ENCODE results near the gene FAM169A. TPM values are rescaled to one million over a fixed set of nuclear protein-coding genes. Genes with fewer than 3 reads are reported as not detected.
"Not testable (repeated sequence)": the region's sequence is repeated elsewhere in the genome, so short reads cannot be mapped to it uniquely, and the experiment has no call there.

Gene FAM169A
- total and polyA plus RNA-seq, 4 donors: 0.13 to 2.2 (median 0.63) TPM

DNA sequence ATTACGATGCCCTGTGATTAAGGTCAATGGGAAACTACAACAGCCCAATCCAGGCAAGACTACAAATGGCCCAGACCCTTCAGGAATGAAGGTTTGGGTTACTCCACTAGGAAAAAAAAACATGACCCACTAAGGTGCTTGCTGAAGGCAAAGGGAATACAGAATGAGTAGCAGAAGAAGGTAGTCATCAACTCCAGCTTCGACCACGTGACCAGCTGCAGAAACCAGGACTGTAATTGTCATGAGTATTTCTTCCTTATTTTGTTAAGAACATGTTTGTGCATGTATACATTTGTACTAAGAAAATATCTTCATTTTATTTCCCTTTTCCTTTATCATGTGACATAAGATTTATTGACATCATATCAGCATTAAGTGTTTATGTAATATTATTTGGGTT lies 74.5 kb downstream of the FAM169A start:
- H3K4me1 ChIP-seq (ENCODE audit: control insufficient read depth in 1 of 2, insufficient read depth in 2 of 2, low read length in 2 of 2); H3K9me3 ChIP-seq (ENCODE audit: control insufficient read depth, low read length); intact Hi-C loops (cut with DNase I); H3K36me3 ChIP-seq (ENCODE audit: control insufficient read depth in 1 of 2, insufficient read depth in 2 of 2, low read length in 1 of 2); H3K27me3 ChIP-seq (ENCODE audit: control insufficient read depth in 1 of 2, insufficient read depth in 2 of 2, low read length in 1 of 2); H3K27ac ChIP-seq (ENCODE audit: low read depth in 1 of 2, low read length in 2 of 2); ATAC-seq (ENCODE audit: low FRiP score); DNase-seq; H3K4me3 ChIP-seq (ENCODE audit: low read length in 2 of 2): not testable (repeated sequence)
- 94 to 99% methylated on average over 3 of the region's 3 CpGs for WGBS, 2 donors

DNA sequence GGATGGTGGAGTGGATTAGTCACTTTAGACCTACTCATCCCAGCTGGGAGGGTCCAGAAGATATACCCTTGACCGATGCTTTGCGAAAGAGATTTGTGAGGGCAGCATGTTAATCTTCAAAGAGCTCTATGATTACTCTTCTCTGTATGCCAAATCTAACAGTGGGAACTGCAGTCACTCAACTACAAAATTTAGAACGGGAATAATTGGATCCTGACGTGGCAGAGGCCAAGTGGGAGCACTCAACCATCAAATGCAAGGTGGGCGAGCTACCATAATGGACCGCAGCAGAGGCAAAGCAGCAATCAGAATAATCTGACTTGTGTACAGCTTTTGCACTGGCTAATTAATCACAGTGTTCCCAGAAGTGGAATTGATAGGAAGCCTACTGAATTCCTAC lies 78.8 kb downstream of the FAM169A start:
- 96 to 98% methylated on average over 6 of the region's 6 CpGs for WGBS, 2 donors
- H3K27me3 ChIP-seq (ENCODE audit: control insufficient read depth in 1 of 2, insufficient read depth in 2 of 2, low read length in 1 of 2): no peaks in the 10 kb centered on the region
- no peaks in the 10 kb centered on the region for H3K9me3 ChIP-seq (ENCODE audit: control insufficient read depth, low read length)
- intact Hi-C loops (cut with DNase I): no loop called here
- no peak overlapping the region for H3K4me3 ChIP-seq (ENCODE audit: low read length in 2 of 2)
- H3K4me1 ChIP-seq (ENCODE audit: control insufficient read depth in 1 of 2, insufficient read depth in 2 of 2, low read length in 2 of 2): no peaks in the 10 kb centered on the region
- no peak for DNase-seq
- H3K36me3 ChIP-seq (ENCODE audit: control insufficient read depth in 1 of 2, insufficient read depth in 2 of 2, low read length in 1 of 2): no peaks in the 10 kb centered on the region
- no peak for ATAC-seq (ENCODE audit: low FRiP score)
- H3K27ac ChIP-seq (ENCODE audit: low read depth in 1 of 2, low read length in 2 of 2): no peak overlapping the region

DNA sequence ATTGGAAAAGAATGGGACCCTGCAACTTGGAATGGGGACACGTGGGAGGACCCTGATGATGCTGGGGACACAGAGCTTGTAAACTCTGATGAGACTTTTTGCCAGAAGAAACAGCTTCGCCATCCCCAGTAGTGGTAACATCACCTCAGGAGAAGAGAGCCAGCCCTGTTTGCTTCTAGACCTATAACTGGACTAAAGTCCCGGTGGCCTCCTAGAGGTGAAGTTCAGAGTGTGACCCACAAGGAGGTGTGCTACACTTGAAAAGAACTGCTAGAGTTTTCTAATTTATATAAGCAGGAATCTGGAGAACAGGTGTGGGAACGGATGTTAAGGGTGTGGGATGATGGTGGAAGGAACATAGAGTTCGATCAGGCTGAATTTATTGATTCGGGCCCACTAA lies 79.3 kb downstream of the FAM169A start:
- H3K4me1 ChIP-seq (ENCODE audit: control insufficient read depth in 1 of 2, insufficient read depth in 2 of 2, low read length in 2 of 2): no peaks in the 10 kb centered on the region
- H3K9me3 ChIP-seq (ENCODE audit: control insufficient read depth, low read length): no peaks in the 10 kb centered on the region
- DNase-seq: no peak
- no peak for ATAC-seq (ENCODE audit: low FRiP score)
- H3K36me3 ChIP-seq (ENCODE audit: control insufficient read depth in 1 of 2, insufficient read depth in 2 of 2, low read length in 1 of 2): no peaks in the 10 kb centered on the region
- no peaks in the 10 kb centered on the region for H3K27me3 ChIP-seq (ENCODE audit: control insufficient read depth in 1 of 2, insufficient read depth in 2 of 2, low read length in 1 of 2)
- H3K4me3 ChIP-seq (ENCODE audit: low read length in 2 of 2): no peak overlapping the region
- 95 to 96% methylated on average over 6 of the region's 6 CpGs for WGBS, 2 donors
- intact Hi-C loops (cut with DNase I): no loop called here
- H3K27ac ChIP-seq (ENCODE audit: low read depth in 1 of 2, low read length in 2 of 2): no peak overlapping the region

DNA sequence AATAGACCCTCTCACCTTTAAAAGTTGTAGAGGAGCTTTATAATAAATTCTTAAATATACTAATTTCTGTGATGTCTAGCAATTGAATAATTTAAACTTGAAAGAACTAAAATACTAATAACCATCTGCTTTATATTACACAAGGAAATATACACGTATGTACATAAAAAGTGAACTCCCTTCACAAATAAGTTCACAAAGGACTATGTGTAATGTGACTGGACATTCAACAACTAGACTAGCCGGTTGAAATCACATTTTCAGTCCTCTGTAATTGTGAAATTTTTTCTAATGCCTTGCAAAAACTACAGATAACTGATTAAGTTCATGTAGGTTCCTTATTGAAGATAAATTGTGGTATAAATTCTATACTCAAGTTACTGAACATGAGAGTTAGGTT lies 87.6 kb downstream of the FAM169A start:
- Histone ChIP-seq H3K36me3 (ENCODE audit: control insufficient read depth in 1 of 2, insufficient read depth in 2 of 2, low read length in 1 of 2) (peaks cover 2 to 3% of the 10 kb centered on the region in 2 donors), H3K27me3 (ENCODE audit: control insufficient read depth in 1 of 2, insufficient read depth in 2 of 2, low read length in 1 of 2) (no peaks in the 10 kb centered on the region), H3K9me3 (ENCODE audit: control insufficient read depth, low read length) (no peaks in the 10 kb centered on the region), H3K4me1 (ENCODE audit: control insufficient read depth in 1 of 2, insufficient read depth in 2 of 2, low read length in 2 of 2) (no peaks in the 10 kb centered on the region), H3K4me3 (ENCODE audit: low read length in 2 of 2) (no peak overlapping the region), H3K27ac (ENCODE audit: low read depth in 1 of 2, low read length in 2 of 2) (no peak overlapping the region)
- ATAC-seq (ENCODE audit: low FRiP score) (no peak), DNase-seq (no peak)
- intact Hi-C loops (cut with DNase I): loop anchor here in 1 of 2 donors (10.0 kb wide), 1 partner anchor 266 kb away; no protein-coding TSS in a partner anchor
- WGBS, 2 donors: 81 to 83% methylated on average over 2 of the region's 2 CpGs

DNA sequence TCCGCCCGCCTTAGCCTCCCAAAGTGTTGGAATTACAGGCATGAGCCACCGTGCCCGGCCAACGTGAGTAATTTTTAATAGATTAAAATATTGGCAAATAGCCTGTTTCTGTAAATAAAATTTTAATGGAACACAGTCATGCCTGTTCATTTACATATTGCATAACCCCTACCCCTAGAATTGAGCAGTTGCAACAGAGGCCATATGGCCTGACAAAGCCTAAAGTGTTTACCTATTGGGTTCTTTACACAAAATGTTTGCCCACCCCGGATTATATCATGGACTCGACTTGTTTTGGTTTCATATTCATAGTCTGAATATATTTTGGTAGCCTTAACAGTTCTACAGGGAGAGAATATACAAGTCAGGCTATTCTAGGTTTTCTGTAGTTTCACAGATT lies 93.8 kb downstream of the FAM169A start:
- 78 to 86% methylated on average over 7 of the region's 7 CpGs for WGBS, 2 donors
- peaks cover 3 to 5% of the 10 kb centered on the region in 2 donors for H3K36me3 ChIP-seq (ENCODE audit: control insufficient read depth in 1 of 2, insufficient read depth in 2 of 2, low read length in 1 of 2)
- no peaks in the 10 kb centered on the region for H3K9me3 ChIP-seq (ENCODE audit: control insufficient read depth, low read length)

DNA sequence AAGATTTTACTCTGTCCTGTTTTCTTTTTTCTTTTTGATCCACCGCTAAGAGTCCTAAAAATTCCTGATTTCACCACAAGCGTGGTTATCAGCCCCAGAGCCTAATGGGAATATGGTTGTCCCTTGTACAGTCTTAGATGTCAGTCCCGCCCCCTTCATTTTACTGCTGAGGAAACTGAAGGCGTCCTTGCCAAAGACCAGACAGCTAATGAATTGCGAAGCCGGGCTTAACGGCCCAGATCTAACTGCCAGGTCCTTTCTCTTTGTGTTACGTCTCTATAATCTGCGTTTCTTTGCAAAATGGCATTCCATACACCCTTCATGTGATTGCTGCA lies 98.6 kb downstream of the FAM169A start:
- peak overlapping the region; percentile 73 to 99 for H3K4me3 ChIP-seq (ENCODE audit: low read length in 2 of 2)
- H3K4me1 ChIP-seq (ENCODE audit: control insufficient read depth in 1 of 2, insufficient read depth in 2 of 2, low read length in 2 of 2): no peaks in the 10 kb centered on the region
- DNase-seq (no peak), ATAC-seq (ENCODE audit: low FRiP score) (no peak)
- WGBS, 2 donors: 0% methylated on average over 9 of the region's 9 CpGs
- H3K36me3 ChIP-seq (ENCODE audit: control insufficient read depth in 1 of 2, insufficient read depth in 2 of 2, low read length in 1 of 2): peaks cover 0 to 3% of the 10 kb centered on the region in 2 donors
- intact Hi-C loops (cut with DNase I): loop anchor here (2.0 to 10.0 kb wide), 4 partner anchors 83 to 570 kb away; partner anchors contain the start of genes HMGCR (in 2 of the 2) and HEXB (in 1 of the 2)
- H3K9me3 ChIP-seq (ENCODE audit: control insufficient read depth, low read length): no peaks in the 10 kb centered on the region
- H3K27me3 ChIP-seq (ENCODE audit: control insufficient read depth in 1 of 2, insufficient read depth in 2 of 2, low read length in 1 of 2): no peaks in the 10 kb centered on the region
- peak overlapping the region in 1 of 2 donors; percentile 43 for H3K27ac ChIP-seq (ENCODE audit: low read depth in 1 of 2, low read length in 2 of 2)

More for the DNA sequence above, 93.8 kb downstream of the FAM169A start:
- intact Hi-C loops (cut with DNase I): loop anchor here (2.0 to 10.0 kb wide), 2 partner anchors 146 to 272 kb away; no protein-coding TSS in a partner anchor
- H3K27ac ChIP-seq (ENCODE audit: low read depth in 1 of 2, low read length in 2 of 2): no peak overlapping the region
- no peak overlapping the region for H3K4me3 ChIP-seq (ENCODE audit: low read length in 2 of 2)
- DNase-seq: no peak
- no peak for ATAC-seq (ENCODE audit: low FRiP score)
- H3K27me3 ChIP-seq (ENCODE audit: control insufficient read depth in 1 of 2, insufficient read depth in 2 of 2, low read length in 1 of 2): no peaks in the 10 kb centered on the region
- H3K4me1 ChIP-seq (ENCODE audit: control insufficient read depth in 1 of 2, insufficient read depth in 2 of 2, low read length in 2 of 2): no peaks in the 10 kb centered on the region

DNA sequence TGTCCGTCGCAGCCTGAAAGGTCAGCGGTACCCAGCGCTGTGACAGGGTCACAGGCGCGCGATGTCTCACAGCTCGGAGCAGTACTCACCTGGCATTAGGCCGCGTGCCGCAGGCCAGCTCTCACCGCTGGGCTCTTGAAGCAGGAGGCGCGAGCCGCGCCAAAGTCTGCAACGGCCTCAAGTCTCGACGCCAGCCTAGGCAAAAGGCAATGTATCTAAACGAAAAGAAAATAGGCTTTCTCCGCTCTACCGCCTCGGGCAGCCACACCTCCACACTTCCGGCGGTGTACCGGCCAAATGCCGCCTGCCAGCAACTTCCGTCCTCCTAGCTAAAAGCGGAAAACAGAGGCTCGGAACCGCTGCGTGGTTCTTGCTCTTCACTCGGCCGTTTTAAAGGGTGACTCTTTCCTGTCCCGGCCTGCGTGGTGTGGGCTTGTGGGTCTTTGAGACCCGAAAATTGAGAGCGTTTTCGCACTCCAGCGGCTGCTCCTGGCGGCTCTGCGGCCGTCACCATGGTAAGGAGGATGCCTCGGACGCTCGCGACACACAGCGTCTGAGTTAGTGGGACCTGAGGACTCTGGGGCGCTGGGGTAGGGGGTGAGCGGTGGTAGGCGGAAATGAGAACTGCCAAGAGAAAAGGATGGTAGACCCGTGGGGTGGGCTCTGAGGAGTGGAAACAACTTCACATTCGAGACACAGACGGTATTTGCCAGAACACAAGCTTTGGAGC lies 99.2 kb downstream of the FAM169A start, which contains the start of the genes GFM2 and NSA2:
TSS of gene GFM2 (minus strand) at position 269 of the 730 bp plus-strand sequence. CDS start 3,375 bp downstream, outside the sequence.
TSS of gene NSA2 (plus strand) at position 401 of the 730 bp plus-strand sequence. CDS start at position 513, 112 bp downstream.
- intact Hi-C loops (cut with DNase I): loop anchor here (2.0 to 10.0 kb wide), 4 partner anchors 82 to 570 kb away; partner anchors contain the start of genes HMGCR (in 2 of the 2) and HEXB (in 1 of the 2)
- 0 to 1% methylated on average over 54 of the region's 54 CpGs for WGBS, 2 donors
- peak; percentile 99 for ATAC-seq (ENCODE audit: low FRiP score)

DNA sequence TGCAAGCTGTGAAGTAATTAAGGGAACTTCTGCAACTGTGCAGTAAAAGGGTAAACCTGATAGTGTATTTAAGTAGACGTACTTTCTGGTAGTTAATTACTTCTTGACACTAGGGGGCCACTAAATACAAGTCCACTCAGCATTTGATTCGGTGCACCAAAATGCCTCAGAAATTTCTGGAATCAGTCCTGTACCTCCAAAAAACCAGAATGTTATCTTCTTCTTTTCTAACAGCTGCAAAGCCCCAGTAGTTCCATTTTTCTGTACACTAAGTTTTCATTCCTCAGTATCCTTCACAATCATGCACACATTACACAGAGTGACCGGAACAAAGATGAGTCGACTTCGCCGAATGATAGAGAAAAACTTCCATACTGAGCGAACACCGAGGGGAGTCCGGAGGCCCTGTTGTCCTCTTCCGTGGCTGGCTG lies 99.8 kb downstream of the FAM169A start:
- H3K27ac ChIP-seq (ENCODE audit: low read depth in 1 of 2, low read length in 2 of 2): peak overlapping the region in 1 of 2 donors; percentile 39
- no peaks in the 10 kb centered on the region for H3K4me1 ChIP-seq (ENCODE audit: control insufficient read depth in 1 of 2, insufficient read depth in 2 of 2, low read length in 2 of 2)
- DNase-seq (no peak), ATAC-seq (ENCODE audit: low FRiP score) (peak; percentile 72)
- H3K36me3 ChIP-seq (ENCODE audit: control insufficient read depth in 1 of 2, insufficient read depth in 2 of 2, low read length in 1 of 2): peaks cover 0 to 2% of the 10 kb centered on the region in 2 donors
- intact Hi-C loops (cut with DNase I): loop anchor here (2.0 to 10.0 kb wide), 4 partner anchors 82 to 571 kb away; partner anchors contain the start of genes HMGCR (in 2 of the 2) and HEXB (in 1 of the 2)
- no peaks in the 10 kb centered on the region for H3K27me3 ChIP-seq (ENCODE audit: control insufficient read depth in 1 of 2, insufficient read depth in 2 of 2, low read length in 1 of 2)
- H3K4me3 ChIP-seq (ENCODE audit: low read length in 2 of 2): peak overlapping the region; percentile 69 to 73
- WGBS, 2 donors: 0 to 1% methylated on average over 10 of the region's 10 CpGs
- no peaks in the 10 kb centered on the region for H3K9me3 ChIP-seq (ENCODE audit: control insufficient read depth, low read length)

More for the DNA sequence above, 99.2 kb downstream of the FAM169A start, which contains the start of the genes GFM2 and NSA2:
- peak; percentile 94 to 96 for DNase-seq
- H3K36me3 ChIP-seq (ENCODE audit: control insufficient read depth in 1 of 2, insufficient read depth in 2 of 2, low read length in 1 of 2): peaks cover 0 to 2% of the 10 kb centered on the region in 2 donors
- H3K4me1 ChIP-seq (ENCODE audit: control insufficient read depth in 1 of 2, insufficient read depth in 2 of 2, low read length in 2 of 2): no peaks in the 10 kb centered on the region
- peak within 1 kb of the TSS; percentile 73 to 99 for H3K4me3 ChIP-seq (ENCODE audit: low read length in 2 of 2)
- no peaks in the 10 kb centered on the region for H3K9me3 ChIP-seq (ENCODE audit: control insufficient read depth, low read length)
- H3K27me3 ChIP-seq (ENCODE audit: control insufficient read depth in 1 of 2, insufficient read depth in 2 of 2, low read length in 1 of 2): no peaks in the 10 kb centered on the region
- peak within 1 kb of the TSS in 1 of 2 donors; percentile 43 for H3K27ac ChIP-seq (ENCODE audit: low read depth in 1 of 2, low read length in 2 of 2)

Data from aorta (tissue), 5 donors.